Skin epidermis (tissue), 12 donors: Measurements from ENCODE around the gene LAMA2.

Source experiments
- H3K27ac ChIP-seq, 21 experiments: fragments of 200-600 bp; sonication (generic) in 11 of 21; one replicate each; pipeline ENCODE4 v1.5.0; 2020; ENCODE audit warnings: mild to moderate bottlenecking in 3 of 21, inconsistent platforms in 2 of 21, moderate library complexity in 2 of 21
- H3K4me3 ChIP-seq, 7 experiments: fragments of 200-600 bp; sonication (generic) in 2 of 7; one replicate each; pipeline ENCODE4 v1.5.0; 2020; ENCODE audit warnings: inconsistent platforms in 2 of 7, mild to moderate bottlenecking in 2 of 7, moderate library complexity in 1 of 7

The LAMA2 gene

DNA sequence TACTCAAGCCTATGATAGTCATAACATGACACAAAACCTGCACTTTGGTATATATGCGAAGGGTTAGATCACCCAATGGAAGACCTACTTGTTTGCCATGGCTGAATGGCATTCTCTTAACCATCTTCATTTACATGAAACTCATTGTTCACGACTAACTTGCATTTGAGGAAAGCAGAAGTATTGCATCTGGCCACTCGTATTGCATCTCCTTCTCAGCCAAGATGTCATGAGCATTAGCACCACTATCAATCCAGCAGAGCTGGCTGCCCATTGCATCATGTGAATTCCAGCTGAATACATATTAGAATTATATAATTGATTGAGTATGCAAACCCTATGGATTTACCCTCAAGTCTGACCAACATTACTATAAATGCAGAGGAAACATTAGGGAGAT, 390.2 kb downstream of the LAMA2 start:
- Histone ChIP-seq H3K4me3 (no peak overlapping the region), H3K27ac (no peak overlapping the region)

DNA sequence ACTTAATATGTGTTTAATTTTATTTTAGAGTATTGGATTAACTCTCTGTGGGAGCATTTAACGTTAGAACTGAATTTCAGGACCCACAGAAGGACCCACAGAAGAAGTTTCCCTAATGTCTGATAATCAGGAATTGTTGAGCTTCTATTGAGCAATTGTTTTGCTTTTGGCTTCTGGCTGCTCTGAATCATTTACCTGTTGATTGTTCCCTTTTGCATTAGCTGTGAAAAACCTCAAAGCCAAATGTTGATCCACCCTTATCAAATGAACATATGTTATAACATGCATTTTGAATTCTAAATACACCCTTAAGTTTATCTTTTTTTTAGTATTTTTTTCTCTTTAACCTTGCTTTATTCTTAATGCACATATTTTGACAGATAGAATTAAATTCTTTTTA, 393.5 kb downstream of the LAMA2 start:
- H3K4me3 ChIP-seq = no peak overlapping the region
- H3K27ac ChIP-seq = no peak overlapping the region

DNA sequence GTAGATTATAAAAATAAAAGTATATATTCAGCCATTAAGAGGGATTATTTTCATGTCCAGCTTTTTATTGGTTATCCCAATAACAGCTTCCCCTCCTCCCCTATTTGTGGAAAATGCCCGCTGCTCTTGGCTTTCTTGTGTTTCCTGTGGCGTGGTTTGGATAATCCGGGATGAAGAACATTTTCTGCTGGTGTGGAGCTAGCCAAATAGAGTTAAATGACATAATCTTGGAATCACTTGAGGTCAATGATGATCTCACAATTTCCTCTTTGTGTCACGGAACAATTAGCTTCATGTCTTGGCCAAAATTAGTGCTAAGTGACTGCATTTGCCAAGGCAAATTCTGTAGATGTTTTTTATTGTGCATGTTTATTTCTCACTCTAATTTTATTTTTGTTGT, 394.0 kb downstream of the LAMA2 start:
- H3K4me3 ChIP-seq = no peak overlapping the region
- H3K27ac ChIP-seq = no peak overlapping the region

DNA sequence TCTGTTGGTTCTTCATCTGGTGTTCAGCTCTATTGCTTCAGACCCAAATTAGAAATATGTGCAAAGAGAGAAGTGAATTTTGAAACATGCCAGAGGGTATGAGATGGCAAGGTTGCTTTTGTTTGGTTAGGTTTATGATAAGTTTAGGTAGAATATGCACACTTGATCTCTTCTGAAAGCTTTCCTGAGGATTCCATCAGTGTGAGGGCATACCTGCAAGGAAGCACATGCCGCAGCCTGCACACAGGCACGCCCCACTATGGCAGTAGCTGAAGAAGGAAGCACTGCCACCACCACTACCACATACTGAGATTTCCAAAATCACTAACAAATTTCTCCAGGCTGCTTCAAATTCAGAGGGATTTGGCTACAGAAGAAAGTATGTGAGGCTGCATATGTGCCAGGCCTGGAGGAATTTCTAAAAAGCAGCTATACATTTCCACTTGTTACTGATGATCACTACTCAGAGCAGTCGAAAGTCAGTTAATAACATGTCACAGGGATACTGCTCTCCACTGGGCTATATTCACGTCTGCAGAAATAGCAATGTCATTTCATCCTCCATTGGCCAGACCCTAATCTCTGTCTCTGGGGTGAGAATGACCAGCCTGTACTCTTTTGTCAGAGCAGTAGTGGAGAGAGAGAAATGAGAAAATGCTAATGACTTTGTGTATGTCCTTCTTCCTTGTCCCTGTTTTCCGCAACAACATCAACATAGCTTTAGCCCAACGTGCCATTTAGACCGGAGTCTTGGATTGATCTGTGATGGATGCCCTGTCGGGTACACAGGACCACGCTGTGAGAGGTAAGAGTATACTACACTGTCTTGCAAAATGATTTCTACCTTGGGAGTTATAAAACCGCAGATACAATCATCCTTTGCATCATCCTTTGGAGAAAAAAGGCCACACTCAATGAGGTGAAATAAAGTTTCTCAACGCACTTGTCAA, 396.7 kb downstream of the LAMA2 start:
- Histone ChIP-seq H3K4me3 (no peak overlapping the region), H3K27ac (no peak overlapping the region)

DNA sequence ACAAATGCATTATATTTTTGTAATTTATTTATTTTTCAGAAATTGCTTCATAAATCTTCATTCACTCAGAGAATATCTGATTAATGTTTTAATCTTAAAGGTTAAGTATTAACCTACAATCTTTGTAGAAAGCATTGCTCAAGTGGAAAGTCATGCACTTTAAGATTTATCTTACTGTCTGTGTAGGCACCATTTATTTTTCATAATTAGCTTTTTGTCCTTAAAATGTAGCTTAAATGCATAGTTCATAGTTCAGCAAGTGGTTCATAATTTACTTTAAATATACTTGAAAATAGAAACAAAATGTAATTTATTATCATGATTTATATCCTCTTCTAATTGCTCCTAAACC, 397.3 kb downstream of the LAMA2 start:
- H3K27ac ChIP-seq = no peak overlapping the region
- H3K4me3 ChIP-seq = no peak overlapping the region

DNA sequence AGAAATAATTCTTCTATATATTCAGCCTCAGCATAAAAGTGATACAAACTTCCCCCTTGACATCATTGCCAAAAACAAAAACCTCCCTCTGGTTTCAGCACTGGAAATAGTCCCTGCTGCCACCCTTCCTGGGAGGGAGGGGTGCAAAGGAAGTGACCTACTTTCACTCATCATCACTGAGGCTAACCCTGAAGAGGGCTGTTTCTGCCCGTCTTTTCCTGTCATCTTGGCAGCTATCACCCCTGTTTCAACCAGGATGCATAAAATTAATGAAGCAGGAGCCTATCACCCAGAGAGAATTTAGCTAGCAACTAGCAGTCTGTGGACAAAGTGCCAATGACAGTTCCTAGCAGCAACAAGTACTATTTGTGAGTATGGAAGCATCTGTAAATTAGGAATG, 397.8 kb downstream of the LAMA2 start:
- peak overlapping the region in 2 of 21 experiments; percentile 12 to 17 for H3K27ac ChIP-seq
- H3K4me3 ChIP-seq = no peak overlapping the region

DNA sequence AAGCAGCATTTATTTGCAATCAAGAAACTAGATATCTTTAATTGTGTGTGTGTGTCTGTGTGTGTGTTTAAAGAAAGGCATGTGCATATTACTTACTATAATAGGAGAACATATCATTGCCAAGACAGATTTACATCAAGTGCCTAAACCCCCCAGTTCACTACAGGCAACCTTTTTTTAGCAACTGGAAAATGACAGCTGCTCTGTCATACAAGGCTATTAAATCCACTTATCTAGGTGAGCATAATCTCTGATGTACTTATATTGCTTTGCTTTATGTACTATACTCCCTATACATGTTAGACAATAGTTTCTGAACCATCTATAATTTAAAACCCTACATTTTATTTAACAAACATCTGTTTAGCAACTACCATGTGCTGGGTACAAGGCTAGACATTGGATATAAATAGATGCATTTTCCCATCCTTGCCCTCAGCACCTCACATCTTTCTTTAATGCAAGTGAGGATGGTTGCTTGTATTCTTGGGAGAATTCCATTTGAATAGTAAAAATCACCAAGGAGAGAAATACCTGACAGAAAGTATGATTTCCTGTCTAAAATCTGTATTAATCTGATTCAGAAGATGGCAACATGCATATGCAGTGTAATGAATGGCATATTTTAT, 398.3 kb downstream of the LAMA2 start:
- peak overlapping the region in 2 of 21 experiments; percentile 12 to 17 for H3K27ac ChIP-seq
- H3K4me3 ChIP-seq = no peak overlapping the region

DNA sequence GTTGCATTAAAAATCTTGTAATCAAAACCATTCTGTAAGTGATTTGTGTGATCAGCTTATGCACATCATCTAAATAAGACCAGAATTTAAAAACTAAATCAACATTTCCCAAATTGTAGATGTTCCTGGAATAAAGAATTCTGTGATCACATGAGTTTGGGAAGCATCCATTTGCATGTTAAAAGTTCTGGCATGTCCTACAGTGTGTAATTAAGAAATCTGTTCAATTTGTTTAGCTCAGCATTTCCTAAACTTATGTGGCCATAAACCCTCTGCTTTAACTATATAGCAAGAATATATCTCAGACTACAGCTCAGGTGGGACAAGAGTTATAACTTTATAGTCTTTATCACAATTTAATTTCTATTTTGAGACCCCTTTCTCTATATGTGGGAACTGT, 399.1 kb downstream of the LAMA2 start:
- Histone ChIP-seq H3K4me3 (no peak overlapping the region), H3K27ac (no peak overlapping the region)

DNA sequence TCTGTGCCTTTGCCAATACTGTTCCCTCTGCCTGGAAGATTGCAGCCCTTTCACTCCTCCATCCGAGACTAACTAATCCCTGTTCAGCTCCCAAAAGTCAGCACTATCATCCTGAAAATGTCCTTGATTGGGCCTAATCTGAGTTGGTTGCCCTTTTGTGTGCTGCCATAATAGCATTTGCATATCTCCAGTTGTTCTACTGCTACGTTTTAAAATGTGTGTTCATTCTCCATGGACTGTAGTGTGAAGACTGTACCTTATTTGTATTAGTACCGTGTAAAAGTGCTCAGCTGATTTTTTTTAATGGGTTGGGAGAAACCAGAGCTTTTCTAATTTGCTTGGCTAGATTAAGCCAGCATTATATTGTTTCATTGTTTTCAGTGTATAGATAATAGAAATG, 401.3 kb downstream of the LAMA2 start:
- H3K4me3 ChIP-seq = no peak overlapping the region
- no peak overlapping the region for H3K27ac ChIP-seq

DNA sequence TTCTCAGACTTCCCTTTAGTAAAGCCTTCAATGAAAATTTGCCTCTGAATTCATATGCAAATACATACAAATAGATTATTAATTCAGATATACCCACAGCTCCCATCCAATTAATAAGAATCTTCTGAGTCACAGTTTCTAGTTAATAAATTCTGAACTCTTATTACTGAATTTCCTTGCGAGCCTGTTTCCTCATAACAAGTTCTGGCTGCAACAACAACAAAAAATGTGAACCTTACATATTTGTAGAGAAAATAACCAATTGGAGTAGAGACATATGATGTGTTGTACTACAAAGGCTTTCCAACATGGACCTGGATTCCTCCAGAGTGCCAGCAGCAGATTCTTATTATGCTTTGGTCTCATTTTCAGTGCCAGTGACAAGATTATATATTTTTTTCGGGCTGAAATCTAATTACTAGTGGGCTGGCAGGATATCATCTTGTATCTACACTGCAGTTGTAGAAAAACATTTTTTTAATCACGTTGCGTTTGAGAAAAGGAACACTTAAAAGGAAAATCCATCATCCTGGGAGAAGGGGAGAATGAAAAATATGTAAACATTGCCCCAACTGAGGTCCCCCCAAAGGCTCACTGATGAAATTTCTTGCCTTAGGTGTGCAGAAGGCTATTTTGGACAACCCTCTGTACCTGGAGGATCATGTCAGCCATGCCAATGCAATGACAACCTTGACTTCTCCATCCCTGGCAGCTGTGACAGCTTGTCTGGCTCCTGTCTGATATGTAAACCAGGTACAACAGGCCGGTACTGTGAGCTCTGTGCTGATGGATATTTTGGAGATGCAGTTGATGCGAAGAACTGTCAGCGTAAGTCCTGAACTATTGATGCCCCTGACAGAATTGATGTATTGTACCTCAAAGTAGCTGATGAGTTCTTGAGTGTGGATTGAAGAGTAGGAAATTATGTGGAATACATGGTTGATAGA, 404.6 kb downstream of the LAMA2 start:
- no peak overlapping the region for H3K27ac ChIP-seq
- no peak overlapping the region for H3K4me3 ChIP-seq

DNA sequence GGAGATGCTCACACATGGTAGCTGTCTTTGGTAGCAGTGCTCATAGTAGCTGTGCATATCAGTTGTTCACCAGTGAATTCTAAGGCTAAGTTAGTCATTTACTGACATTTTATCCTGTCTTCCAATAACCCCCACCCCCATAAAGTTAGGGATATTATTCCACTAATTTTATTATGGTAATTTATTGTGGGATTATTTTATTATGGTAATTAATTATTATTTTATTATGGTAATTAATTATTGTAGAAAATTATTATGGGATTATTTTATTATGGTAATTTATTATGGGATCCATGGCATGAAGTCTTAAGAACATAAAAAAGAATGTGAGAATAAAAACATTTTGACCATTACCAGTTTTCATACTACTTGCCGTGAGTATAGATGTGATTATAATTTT, 406.5 kb downstream of the LAMA2 start:
- H3K27ac ChIP-seq = no peak overlapping the region
- no peak overlapping the region for H3K4me3 ChIP-seq

DNA sequence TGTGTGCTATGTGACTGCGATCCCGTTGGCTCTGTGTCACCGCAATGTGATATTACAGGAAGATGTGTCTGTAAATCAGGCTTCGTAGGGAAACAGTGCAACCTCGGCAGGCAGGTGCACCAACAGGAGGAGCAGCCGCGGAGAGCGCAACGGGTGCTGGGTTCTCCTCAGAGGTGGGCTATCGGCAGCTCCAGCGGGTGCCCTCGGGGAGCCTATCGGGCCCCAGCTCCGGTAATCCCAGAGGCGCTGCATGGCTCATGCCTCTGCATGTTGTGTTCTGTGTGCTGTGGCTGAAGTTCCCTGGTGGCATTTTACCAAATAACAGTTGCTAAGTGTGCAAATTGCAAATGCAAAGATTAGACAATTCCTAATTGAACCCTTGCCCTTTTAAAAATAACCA, 409.9 kb downstream of the LAMA2 start:
- Histone ChIP-seq H3K27ac (no peak overlapping the region), H3K4me3 (no peak overlapping the region)

DNA sequence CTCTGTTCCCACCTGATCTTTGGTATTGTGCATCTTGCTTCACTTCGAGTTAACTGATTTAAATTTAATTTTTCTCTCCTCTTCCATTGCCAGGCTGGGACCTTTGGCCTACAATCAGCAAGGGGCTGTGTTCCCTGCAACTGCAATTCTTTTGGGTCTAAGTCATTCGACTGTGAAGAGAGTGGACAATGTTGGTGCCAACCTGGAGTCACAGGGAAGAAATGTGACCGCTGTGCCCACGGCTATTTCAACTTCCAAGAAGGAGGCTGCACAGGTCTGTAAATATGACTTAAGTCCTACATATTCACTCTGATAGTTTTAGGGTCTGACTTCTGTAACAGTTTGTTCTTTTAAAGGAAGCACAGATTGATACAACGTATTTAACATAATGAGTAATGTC, 414.7 kb downstream of the LAMA2 start:
- H3K4me3 ChIP-seq = no peak overlapping the region
- no peak overlapping the region for H3K27ac ChIP-seq

DNA sequence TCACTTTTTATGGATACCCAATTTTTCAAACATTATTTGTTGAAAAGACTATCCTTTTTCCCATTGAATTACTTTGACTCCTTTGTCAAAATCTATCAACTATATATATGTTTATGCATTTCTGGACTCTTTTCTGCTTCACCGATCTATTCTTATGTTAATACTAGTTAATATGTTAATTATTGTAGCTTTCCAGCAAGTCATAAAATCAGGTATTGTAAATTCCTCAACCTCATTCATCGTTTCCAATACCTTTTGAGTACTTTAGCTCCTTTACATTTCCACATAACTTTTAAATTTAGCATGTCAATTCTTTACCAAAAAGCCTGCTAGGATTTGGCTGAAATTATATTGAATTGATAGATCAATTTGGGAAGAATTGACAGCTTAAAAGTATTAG, 419.7 kb downstream of the LAMA2 start:
- H3K27ac ChIP-seq = no peak overlapping the region

DNA sequence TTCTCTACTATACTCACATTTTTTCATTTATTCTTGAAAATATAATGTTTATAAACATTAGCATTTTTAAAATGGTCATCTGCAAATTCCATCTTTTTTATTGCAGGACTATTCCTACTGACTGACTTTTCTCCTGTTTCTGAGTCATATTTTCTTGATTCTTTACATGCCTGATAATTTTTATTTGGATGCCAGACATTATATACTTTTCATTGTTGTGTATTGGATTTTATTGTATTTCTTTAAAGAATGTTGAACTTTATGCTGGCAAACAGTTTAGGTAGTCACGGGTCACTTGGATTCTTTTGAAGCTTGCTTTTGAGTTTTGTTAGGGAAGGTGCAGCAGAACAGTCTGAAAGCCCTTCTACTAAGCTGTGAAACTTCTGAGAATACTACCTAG, 423.9 kb downstream of the LAMA2 start:
- H3K27ac ChIP-seq = no peak overlapping the region
- no peak overlapping the region for H3K4me3 ChIP-seq

More for the DNA sequence above, 419.7 kb downstream of the LAMA2 start:
- H3K4me3 ChIP-seq = no peak overlapping the region

DNA sequence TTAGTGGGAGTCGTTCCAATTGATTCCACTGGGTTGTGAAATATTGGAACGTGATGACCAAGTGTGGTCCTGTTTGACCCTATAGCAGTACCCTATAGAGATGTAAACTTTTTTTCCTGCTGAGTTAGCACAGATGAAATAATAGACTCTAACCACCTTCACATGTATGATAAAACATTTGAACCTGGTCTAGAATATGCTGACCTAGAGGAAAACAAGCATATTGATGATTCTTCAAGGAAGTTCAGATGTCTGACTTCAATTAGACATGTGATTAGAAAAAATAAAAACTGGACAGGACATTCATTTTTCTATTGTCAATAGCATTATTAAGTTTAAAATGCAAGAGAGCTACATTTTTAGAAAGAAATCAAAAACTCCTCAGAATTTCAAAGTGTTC, 424.9 kb downstream of the LAMA2 start:
- H3K4me3 ChIP-seq = no peak overlapping the region
- H3K27ac ChIP-seq = no peak overlapping the region

DNA sequence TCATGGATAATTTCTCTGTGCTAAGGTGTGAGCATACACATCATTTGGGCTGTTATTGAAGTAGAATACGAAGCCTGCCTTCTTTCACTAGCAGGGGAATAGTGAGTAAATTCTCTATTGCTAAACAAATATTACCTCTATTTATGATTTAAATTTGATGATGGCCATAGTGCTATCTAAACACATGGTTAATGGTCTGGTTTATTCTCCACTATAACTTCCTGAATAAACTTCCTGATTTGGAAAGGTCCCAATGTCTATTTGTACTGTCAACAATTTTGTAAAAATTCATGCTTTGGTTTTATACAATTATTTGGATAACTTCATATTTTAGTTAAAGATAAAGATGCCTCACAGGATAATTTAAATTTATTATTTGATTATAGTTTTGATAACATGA, 426.2 kb downstream of the LAMA2 start:
- no peak overlapping the region for H3K27ac ChIP-seq
- H3K4me3 ChIP-seq = no peak overlapping the region

DNA sequence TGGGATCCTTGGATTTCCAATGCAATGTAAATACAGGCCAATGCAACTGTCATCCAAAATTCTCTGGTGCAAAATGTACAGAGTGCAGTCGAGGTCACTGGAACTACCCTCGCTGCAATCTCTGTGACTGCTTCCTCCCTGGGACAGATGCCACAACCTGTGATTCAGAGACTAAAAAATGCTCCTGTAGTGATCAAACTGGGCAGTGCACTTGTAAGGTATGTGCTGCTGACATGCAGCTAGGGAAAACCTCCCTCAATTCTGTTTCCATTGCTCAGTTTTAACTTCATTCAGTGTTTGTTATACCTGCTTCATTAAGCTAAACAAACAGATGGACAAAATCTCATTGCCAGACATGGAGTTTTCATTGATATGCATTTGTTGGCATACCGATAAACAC, 429.9 kb downstream of the LAMA2 start:
- Histone ChIP-seq H3K27ac (no peak overlapping the region), H3K4me3 (no peak overlapping the region)

DNA sequence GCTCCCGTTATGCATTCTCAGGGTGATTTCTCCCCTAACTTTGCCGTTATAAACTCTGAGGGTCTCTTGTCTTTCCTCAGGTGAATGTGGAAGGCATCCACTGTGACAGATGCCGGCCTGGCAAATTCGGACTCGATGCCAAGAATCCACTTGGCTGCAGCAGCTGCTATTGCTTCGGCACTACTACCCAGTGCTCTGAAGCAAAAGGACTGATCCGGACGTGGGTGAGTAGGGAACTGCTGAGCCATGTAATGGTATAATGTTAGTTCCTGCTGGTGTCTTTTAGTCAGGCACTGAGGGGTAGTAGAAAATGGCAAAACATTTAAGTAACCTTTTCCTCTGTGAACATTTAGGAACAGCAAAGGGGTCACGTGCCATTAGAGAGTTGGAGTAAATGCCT, 431.6 kb downstream of the LAMA2 start:
- Histone ChIP-seq H3K4me3 (no peak overlapping the region), H3K27ac (no peak overlapping the region)
